Epithelial cell of proximal tubule (primary cell): ENCODE measurements around the gene NRXN3. TPM values are rescaled to one million over a fixed set of nuclear protein-coding genes. Genes with fewer than 3 reads are reported as not detected.

Experiments
- DNase-seq: peaks from one replicate; pipeline ENCODE4 v3.0.0-alpha.2; 2011; ENCODE audit warnings: low read depth
- H3K4me3 ChIP-seq: 2 replicates; pipeline ENCODE4 v1.5.1; 2011; ENCODE audit warnings: low read depth, mild to moderate bottlenecking, low read length
- CTCF ChIP-seq: conservative IDR thresholded peaks from 2 replicates; pipeline ENCODE4 v1.5.1; 2012; ENCODE audit warnings: low read depth, mild to moderate bottlenecking, low read length
- total RNA-seq: library from RNA; depleted of rRNA; stranded (reverse); fragments of >200 nt; gene quantifications from 2 replicates; pipeline ENCODE4 v1.2.3, GENCODE V29; 2015

NRXN3 gene
- total RNA-seq, 1 donor from 2014 or later: 1.2 TPM

- H3K4me3 ChIP-seq: no peak overlapping the region
- TF ChIP-seq CTCF: peak; percentile 75
- DNase-seq: peak; percentile 7
These were observed 527.2 kb downstream of the NRXN3 start for GRCh38 chr14:78697341-78697740.

DNA sequence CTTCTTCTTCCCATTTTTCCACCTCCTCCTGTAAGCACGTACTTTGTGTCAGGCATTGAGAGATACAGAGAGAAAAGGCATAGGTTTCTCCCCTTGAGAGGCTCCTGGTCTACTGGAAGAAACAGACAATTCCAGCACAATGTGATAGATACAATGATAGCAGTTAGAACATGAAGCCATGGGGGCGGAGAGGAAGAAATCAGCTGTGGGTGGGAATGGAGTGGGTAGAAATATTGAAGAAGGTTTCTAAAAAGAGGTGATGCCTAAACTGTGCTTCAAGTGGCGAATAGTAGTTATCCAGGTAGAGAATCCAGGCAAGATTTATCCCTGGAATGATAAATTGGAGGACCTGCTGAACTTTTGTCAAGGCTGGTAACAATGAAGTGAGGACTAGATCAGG lies 528.8 kb downstream of the NRXN3 start:
- H3K4me3 ChIP-seq: no peak overlapping the region
- no peak for TF ChIP-seq CTCF
- no peak for DNase-seq

GRCh38 chr14:78700236-78700635 lies 530.1 kb downstream of the NRXN3 start:
- TF ChIP-seq CTCF: peak; percentile 34
- DNase-seq: no peak
- no peak overlapping the region for H3K4me3 ChIP-seq

GRCh38 chr14:78701246-78701645 lies 531.1 kb downstream of the NRXN3 start:
- no peak for DNase-seq
- no peak overlapping the region for H3K4me3 ChIP-seq
- TF ChIP-seq CTCF: no peak

DNA sequence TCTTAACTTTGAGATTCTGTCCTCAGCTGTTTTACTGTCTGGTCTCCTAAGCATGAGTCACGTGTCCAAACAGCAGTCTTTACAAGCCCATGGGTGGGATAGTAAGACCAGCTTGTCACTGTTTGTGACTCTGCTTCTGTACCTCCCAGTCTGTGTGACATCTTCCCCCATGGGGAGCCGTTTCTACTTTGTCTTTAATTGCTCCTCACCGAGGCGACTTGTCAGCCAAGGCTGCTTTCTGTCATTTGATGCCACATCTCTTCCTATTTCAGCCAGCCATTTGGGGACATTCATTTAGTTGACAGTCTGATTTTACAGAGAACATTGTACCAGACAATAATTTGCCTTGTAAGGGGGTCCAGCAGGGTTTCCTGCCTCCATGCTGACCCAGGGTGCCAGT lies 534.8 kb downstream of the NRXN3 start:
- no peak for DNase-seq
- H3K4me3 ChIP-seq: no peak overlapping the region
- TF ChIP-seq CTCF: no peak

- no peak for TF ChIP-seq CTCF
- DNase-seq: peak; percentile 26
- no peak overlapping the region for H3K4me3 ChIP-seq
These were observed 535.8 kb downstream of the NRXN3 start for GRCh38 chr14:78705989-78706388.

DNA sequence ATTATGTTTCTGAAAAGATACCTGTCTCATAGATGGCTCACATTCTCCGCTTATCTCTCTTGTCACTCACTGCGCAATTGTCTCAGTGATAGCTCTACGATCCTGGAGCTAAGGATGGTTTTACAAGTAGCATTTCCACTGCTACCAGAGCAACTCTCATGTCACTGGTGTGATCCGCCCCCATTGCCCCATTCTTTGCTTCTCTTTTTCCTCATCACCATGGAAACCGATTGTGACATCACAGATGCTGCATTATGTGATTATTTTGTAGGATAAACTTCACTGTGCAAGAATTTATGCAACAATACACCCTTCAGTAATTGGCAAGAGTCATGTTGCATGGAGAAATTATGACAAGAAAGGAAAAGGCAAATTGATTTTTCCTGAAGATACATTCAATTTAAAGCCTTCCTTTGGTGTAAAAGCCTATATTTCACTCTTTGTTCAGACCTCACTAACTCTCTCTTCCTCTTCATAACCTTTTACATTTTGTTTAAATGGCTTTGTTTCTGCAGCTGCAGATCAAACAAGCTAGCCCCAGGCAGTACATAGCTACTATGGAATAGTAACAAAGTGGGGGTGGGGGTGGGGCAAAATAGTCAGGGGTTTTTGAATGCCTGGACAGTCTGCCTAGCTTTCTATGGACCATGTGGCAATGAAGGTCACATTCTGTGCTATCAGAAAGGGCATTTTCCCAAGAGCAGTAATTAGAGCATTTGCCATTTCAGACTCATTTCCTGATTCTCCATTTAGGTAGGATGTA lies 539.8 kb downstream of the NRXN3 start:
- TF ChIP-seq CTCF: no peak
- DNase-seq: no peak
- no peak overlapping the region for H3K4me3 ChIP-seq
